Endodermal cell (in vitro differentiated cells): ENCODE data around the gene HMCES. TPM values are rescaled to one million over a fixed set of nuclear protein-coding genes. Genes with fewer than 3 reads are reported as not detected.

Source experiments
- DNase-seq: peaks from one replicate; pipeline ENCODE4 v3.0.0-alpha.2; 2017
- H3K27ac ChIP-seq: 2 replicates; pipeline ENCODE4 v1.5.1; 2013; ENCODE audit warnings: mild to moderate bottlenecking, low read depth, low read length, moderate library complexity
- H3K27me3 ChIP-seq: 2 replicates; pipeline ENCODE4 v1.6.1; 2013; ENCODE audit warnings: mild to moderate bottlenecking, low read length, moderate library complexity; ENCODE audit not compliant: insufficient read depth, control insufficient read depth, poor library complexity, severe bottlenecking
- H3K36me3 ChIP-seq: 2 replicates; pipeline ENCODE4 v1.7.0; 2013; ENCODE audit warnings: mild to moderate bottlenecking, low read length, moderate library complexity; ENCODE audit not compliant: control insufficient read depth, insufficient read depth
- H3K4me1 ChIP-seq: one replicate; pipeline ENCODE4 v1.7.0; 2013; ENCODE audit warnings: low read length; ENCODE audit not compliant: control insufficient read depth, insufficient read depth
- H3K4me3 ChIP-seq: 2 replicates; pipeline ENCODE4 v1.5.1; 2013; ENCODE audit warnings: mild to moderate bottlenecking, low read length, moderate library complexity
- H3K9ac ChIP-seq: 2 replicates; pipeline ENCODE4 v1.6.1; 2013; ENCODE audit warnings: mild to moderate bottlenecking, low read length, moderate library complexity; ENCODE audit not compliant: poor library complexity, severe bottlenecking; ENCODE audit errors: extremely low read depth
- H3K9me3 ChIP-seq: 2 replicates; pipeline ENCODE4 v1.6.1; 2013; ENCODE audit warnings: mild to moderate bottlenecking, low read length, moderate library complexity; ENCODE audit not compliant: control insufficient read depth
- H3K27ac Mint-ChIP-seq: 2 replicates; pipeline ENCODE4 v1.8.0; 2020; ENCODE audit warnings: mixed read lengths
- H3K27me3 Mint-ChIP-seq: 2 replicates; pipeline ENCODE4 v1.8.0; 2021; ENCODE audit warnings: mild to moderate bottlenecking, mixed read lengths; ENCODE audit not compliant: insufficient read depth
- H3K36me3 Mint-ChIP-seq: 2 replicates; pipeline ENCODE4 v1.8.0; 2020; ENCODE audit warnings: low read depth, mixed read lengths
- H3K4me1 Mint-ChIP-seq: 2 replicates; pipeline ENCODE4 v1.8.0; 2020; ENCODE audit warnings: mixed read lengths
- H3K4me3 Mint-ChIP-seq: 2 replicates; pipeline ENCODE4 v1.8.0; 2020; ENCODE audit warnings: mild to moderate bottlenecking, moderate library complexity, mixed read lengths
- H3K9me3 Mint-ChIP-seq: 2 replicates; pipeline ENCODE4 v1.8.0; 2020; ENCODE audit warnings: mild to moderate bottlenecking, mixed read lengths
- CTCF ChIP-seq: fragments of 200-600 bp; sonication (generic); conservative IDR thresholded peaks from 2 replicates; pipeline ENCODE4 v1.5.0; 2021; ENCODE audit warnings: antibody characterized with exemption, mild to moderate bottlenecking
- WGBS, 2 experiments: methylation state at CpG; one replicate each; pipeline versions ENCODE4 v1.1.5 to v1.1.7; 2013; ENCODE audit warnings: missing lambda C conversion rate in 2 of 2, mixed read lengths in 1 of 2; ENCODE audit not compliant: insufficient coverage in 1 of 2, insufficient read length in 1 of 2; 5-methylcytosine and 5-hydroxymethylcytosine counted together
- total RNA-seq, 2 donors: library from RNA; stranded (reverse); fragmentation: NEBNext Ultra II Directional in 1 of 2; extraction: Animal tissue kit (Norgen Biotek cat#: 25700) in 1 of 2; gene quantifications; 2 replicates in 1 of 2; 3 replicates in 1 of 2; pipeline ENCODE4 v1.2.1, GENCODE V29; 2021

Gene HMCES
- total RNA-seq, 2 donors from 2014 or later = 42.9 to 46.9 TPM

- no peak for TF ChIP-seq CTCF
- Mint-ChIP-seq H3K27ac (no peak overlapping the region), H3K36me3 (peaks cover 15% of the 10 kb centered on the region), H3K4me3 (no peak overlapping the region), H3K9me3 (no peaks in the 10 kb centered on the region), H3K4me1 (peaks cover 3% of the 10 kb centered on the region), H3K27me3 (no peaks in the 10 kb centered on the region)
- Histone ChIP-seq H3K36me3 (peaks cover 5% of the 10 kb centered on the region), H3K9me3 (no peaks in the 10 kb centered on the region), H3K9ac (no peak overlapping the region), H3K27ac (no peak overlapping the region), H3K4me3 (no peak overlapping the region), H3K27me3 (no peaks in the 10 kb centered on the region), H3K4me1 (no peaks in the 10 kb centered on the region)
- WGBS, 2 experiments = 90 to 93% methylated on average over 8 to 15 of the region's 15 CpGs
- peak; percentile 41 for DNase-seq
Observed at GRCh38 chr3:129318921-129319320, 40.3 kb downstream of the HMCES start.

DNA sequence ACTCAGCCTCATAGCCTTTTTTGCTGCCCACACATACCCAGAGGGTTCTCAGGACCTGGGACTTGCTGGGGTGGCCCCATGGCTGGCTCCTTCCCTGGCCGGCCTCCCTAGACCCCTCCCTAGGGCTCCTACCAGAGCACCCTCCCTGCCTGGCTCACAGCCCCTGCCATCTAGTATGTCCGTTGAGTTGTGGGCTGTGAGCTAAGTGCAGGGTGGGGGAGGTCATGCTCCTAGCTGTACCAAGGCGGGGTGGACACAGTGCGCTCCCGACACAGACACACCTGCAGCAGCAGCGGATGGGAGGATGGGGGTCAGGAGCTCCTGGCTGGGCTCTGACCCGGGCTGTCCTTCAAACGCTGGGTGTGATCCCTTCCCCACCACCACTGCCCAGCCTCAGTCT lies 41.6 kb downstream of the HMCES start:
- Histone ChIP-seq H3K9me3 (no peaks in the 10 kb centered on the region), H3K4me1 (no peaks in the 10 kb centered on the region), H3K4me3 (no peak overlapping the region), H3K27me3 (no peaks in the 10 kb centered on the region), H3K36me3 (peaks cover 5% of the 10 kb centered on the region), H3K27ac (no peak overlapping the region), H3K9ac (no peak overlapping the region)
- peaks cover 15% of the 10 kb centered on the region for H3K36me3 Mint-ChIP-seq
- no peak overlapping the region for H3K4me3 Mint-ChIP-seq
- TF ChIP-seq CTCF = no peak
- WGBS, 2 experiments = 90 to 96% methylated on average over 4 to 8 of the region's 8 CpGs
- no peaks in the 10 kb centered on the region for H3K27me3 Mint-ChIP-seq
- no peaks in the 10 kb centered on the region for H3K4me1 Mint-ChIP-seq
- no peak for DNase-seq
- no peaks in the 10 kb centered on the region for H3K9me3 Mint-ChIP-seq
- H3K27ac Mint-ChIP-seq = no peak overlapping the region

GRCh38 chr3:129320825-129321487 lies 42.3 kb downstream of the HMCES start:
- H3K36me3 Mint-ChIP-seq = peaks cover 15% of the 10 kb centered on the region
- no peak overlapping the region for H3K4me3 Mint-ChIP-seq
- H3K4me3 ChIP-seq = no peak overlapping the region
- no peak for DNase-seq
- no peaks in the 10 kb centered on the region for H3K9me3 Mint-ChIP-seq
- no peaks in the 10 kb centered on the region for H3K27me3 ChIP-seq
- H3K4me1 ChIP-seq = no peaks in the 10 kb centered on the region
- H3K4me1 Mint-ChIP-seq = no peaks in the 10 kb centered on the region
- no peaks in the 10 kb centered on the region for H3K9me3 ChIP-seq
- no peak overlapping the region for H3K27ac Mint-ChIP-seq
- WGBS, 2 experiments = 92% methylated on average over 5 to 7 of the region's 7 CpGs
- H3K9ac ChIP-seq = no peak overlapping the region
- no peak overlapping the region for H3K27ac ChIP-seq
- no peaks in the 10 kb centered on the region for H3K27me3 Mint-ChIP-seq
- no peak for TF ChIP-seq CTCF
- peaks cover 5% of the 10 kb centered on the region for H3K36me3 ChIP-seq
